Measurements from ENCODE around the gene RNF223. TPM values are rescaled to one million over a fixed set of nuclear protein-coding genes. Genes with fewer than 3 reads are reported as not detected.
A peak's percentile ranks its signal among the peaks of the same experiment; 100 is the strongest.

The RNF223 gene
- total and polyA plus RNA-seq, 2 of the 8 experiments (the other 6 are each of a cell fraction or from before 2014, with no cell fraction given), result not detected

- 40% methylated on average over 20 of the region's 30 CpGs; no CpG with 5 or more reads in 1 of the 2 experiments for WGBS, 2 experiments (ENCODE audit: extremely low coverage in 1 of 2, insufficient coverage in 1 of 2, insufficient read length in 1 of 2, insufficient replicate concordance in 2 of 2, low coverage in 1 of 2, low lambda C conversion rate in 2 of 2, missing lambda C conversion rate in 1 of 2)
- Histone ChIP-seq H3K9ac (replicated peaks in 1 of 4; ENCODE audit: extremely low read depth in 1 of 4, low read depth in 3 of 4, low read length in 3 of 4) (peak overlapping the region in 1 of 4 experiments; percentile 67; a peak in 2 of 7 replicates), H3K4me3 (ENCODE audit: extremely low read depth in 1 of 4, insufficient read depth in 2 of 4, low read depth in 3 of 4, low read length in 4 of 4) (peak overlapping the region; percentile 36 to 67 (median 38)), H3K4me2 (ENCODE audit: insufficient read depth in 1 of 2, low read depth in 2 of 2, low read length in 2 of 2) (peak overlapping the region; percentile 49 to 88; a peak in 3 of 4 replicates), H3K36me3 (ENCODE audit: control insufficient read depth in 2 of 4, insufficient read depth in 4 of 4, low read length in 3 of 4) (peaks cover 0 to 7% (median 0%) of the 10 kb centered on the region in 4 experiments; a peak in 2 of 8 replicates), H3K79me2 (ENCODE audit: control insufficient read depth in 1 of 2, insufficient read depth in 2 of 2, low read length in 2 of 2) (no peaks in the 10 kb centered on the region), H2AFZ (ENCODE audit: low read length) (no peak overlapping the region), H2BK15ac (ENCODE audit: low read length) (no peak overlapping the region), H3K14ac (ENCODE audit: insufficient read length) (no peak overlapping the region), H3K56ac (replicated peaks; ENCODE audit: insufficient read length, low read depth, low read length) (no peak overlapping the region), H3K9me3 (ENCODE audit: insufficient read depth in 2 of 2, low read depth in 1 of 2, low read length in 1 of 2) (no peaks in the 10 kb centered on the region), H4K91ac (replicated peaks; ENCODE audit: insufficient read length, low read length) (no peak overlapping the region), H2BK120ac (replicated peaks; ENCODE audit: low read depth, low read length) (no peak overlapping the region), H2BK20ac (ENCODE audit: low read length) (no peak overlapping the region), H3K23ac (ENCODE audit: insufficient read length) (no peak overlapping the region), H3K18ac (ENCODE audit: extremely low read depth, low read length) (no peak overlapping the region), H3K27me3 (replicated peaks in 1 of 4; ENCODE audit: control insufficient read depth in 3 of 4, extremely low read depth in 1 of 4, insufficient read depth in 3 of 4, low read length in 3 of 4) (peaks cover 0 to 30% (median 23%) of the 10 kb centered on the region in 4 experiments; a peak in 5 of 7 replicates), H3K27ac (ENCODE audit: low read depth, low read length) (no peak overlapping the region), H3K4ac (replicated peaks; ENCODE audit: insufficient read length, low read depth, low read length) (no peak overlapping the region), H2BK12ac (ENCODE audit: low read depth, low read length) (no peak overlapping the region), H3K23me2 (ENCODE audit: low read depth, low read length) (peaks cover 8% of the 10 kb centered on the region), H4K8ac (ENCODE audit: extremely low read depth, insufficient read depth, low read length) (no peak overlapping the region), H2AK5ac (ENCODE audit: low read depth, low read length) (no peak overlapping the region), H4K20me1 (replicated peaks in 1 of 2; ENCODE audit: control insufficient read depth in 1 of 2, insufficient read depth in 2 of 2, low read length in 2 of 2) (peaks cover 40 to 59% of the 10 kb centered on the region in 2 experiments), H3K4me1 (replicated peaks in 1 of 4; ENCODE audit: control insufficient read depth in 3 of 4, insufficient read depth in 4 of 4, low read length in 3 of 4) (peaks cover 0 to 23% (median 11%) of the 10 kb centered on the region in 4 experiments; a peak in 6 of 7 replicates), H2BK5ac (ENCODE audit: low read depth, low read length) (no peak overlapping the region), H4K5ac (ENCODE audit: insufficient read length, low read depth, low read length) (no peak overlapping the region), H3K79me1 (ENCODE audit: low read depth, low read length) (peaks cover 7% of the 10 kb centered on the region)
- ChIA-PET POLR2A (ENCODE audit: partially characterized antibody) (interaction anchor here (0.7 to 10.9 kb wide), 15 partner anchors 9 to 146 kb away, joined by 3 to 245 read pairs (median 4); partner anchors contain the start of genes AGRN, HES4 and ISG15), CTCF (ENCODE audit: partially characterized antibody) (interaction anchor here (0.5 to 4.5 kb wide), 5 partner anchors 11 to 51 kb away, joined by 3 to 60 read pairs (median 5); partner anchors contain the start of genes ISG15 and PERM1)
- no peak for DNase-seq (ENCODE audit: low read depth in 1 of 2, low spot score in 2 of 2)
- FAIRE-seq, result no peak
- TF ChIP-seq BCL11A (IDR thresholded peaks at IDR 0.05; ENCODE audit: low read depth in 2 of 2, low read length in 2 of 2) (no peak), SP1 (IDR thresholded peaks at IDR 0.05; ENCODE audit: low read depth, low read length) (no peak), YY1 (IDR thresholded peaks at IDR 0.05; ENCODE audit: low read depth, low read length) (no peak), CBX8 (IDR thresholded peaks at IDR 0.05; ENCODE audit: borderline replicate concordance, low read depth, low read length) (no peak), MAX (IDR thresholded peaks at IDR 0.05) (no peak), ASH2L (IDR thresholded peaks at IDR 0.05; ENCODE audit: low read length) (no peak), SRF (IDR thresholded peaks at IDR 0.05; ENCODE audit: low read depth, low read length) (no peak), POLR2A (IDR thresholded peaks at IDR 0.05; ENCODE audit: control extremely low read depth in 1 of 2, low read depth in 2 of 2, low read length in 2 of 2) (no peak), HDAC2 (IDR thresholded peaks at IDR 0.05; ENCODE audit: borderline replicate concordance in 1 of 2, low read depth in 2 of 2, low read length in 2 of 2) (no peak), JUN (IDR thresholded peaks at IDR 0.05; ENCODE audit: low read depth, low read length) (no peak), ZNF274 (IDR thresholded peaks at IDR 0.05; ENCODE audit: borderline replicate concordance, extremely low read depth, low read length) (no peak), E2F6 (IDR thresholded peaks at IDR 0.05) (0 out of 2 replicates have a peak, but pooled peaks have one; percentile 16), BRCA1 (IDR thresholded peaks at IDR 0.05; ENCODE audit: low read depth, low read length) (no peak)
These were observed 39.7 kb downstream of the RNF223 start for GRCh38 chr1:1034439-1034781.

Measured in H1 (cell line).